Right ventricle myocardium superior (tissue), 1 donor: ENCODE measurements around the gene NUDC. TPM values are rescaled to one million over a fixed set of nuclear protein-coding genes. Genes with fewer than 3 reads are reported as not detected.
A peak's percentile ranks its signal among the peaks of the same experiment; 100 is the strongest.
"Not testable (repeated sequence)": the region's sequence is repeated elsewhere in the genome, so short reads cannot be mapped to it uniquely, and the experiment has no call there.

Source experiments
- ATAC-seq: fragments of 200-7000 bp; cut with Tn5 transposase; one replicate; pipeline ENCODE4 v1.9.1; 2020; ENCODE audit warnings: mild to moderate bottlenecking; ENCODE audit not compliant: poor library complexity
- DNase-seq: peaks from one replicate; pipeline ENCODE4 v3.0.0-alpha.2; 2020
- intact Hi-C: fragments of 100-400 bp; cut with DNase I; formaldehyde crosslinking; loops from one replicate; pipeline ENCODE4 v1.11.2; 2022
- total RNA-seq: library from RNA; stranded (reverse); fragmentation: NEBNext Ultra II Directional; extraction: Animal tissue kit (Norgen Biotek cat#: 25700); gene quantifications from one replicate; pipeline ENCODE4 v1.2.1, GENCODE V29; 2021
- donor health status: DM: no; HTN: yes; CAD: no; lungs with severe emphysema.

The NUDC gene
- total RNA-seq, 1 donor from 2014 or later = 78.1 TPM

DNA sequence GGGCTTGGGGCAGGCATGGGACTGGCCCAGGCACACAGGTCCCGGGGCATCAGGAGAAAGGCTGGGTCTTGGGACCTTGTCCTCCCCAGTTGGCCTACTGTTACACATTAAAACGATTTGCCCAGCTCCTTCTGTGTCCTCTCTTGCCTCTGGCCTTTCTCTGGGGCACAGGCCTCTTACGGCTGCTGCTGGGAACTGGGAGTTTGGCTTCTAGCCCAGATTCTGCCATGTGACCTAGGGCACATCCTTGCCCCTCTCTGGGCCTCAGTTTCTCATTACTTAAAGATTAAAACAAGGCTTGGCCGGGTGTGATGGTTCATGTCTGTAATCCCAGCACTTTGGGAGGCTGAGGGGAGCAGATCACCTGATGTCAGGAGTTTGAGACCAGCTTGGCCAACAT lies 24.7 kb downstream of the NUDC start:
- DNase-seq = no peak
- intact Hi-C loops = no loop called here
- peak; percentile 13 for ATAC-seq

DNA sequence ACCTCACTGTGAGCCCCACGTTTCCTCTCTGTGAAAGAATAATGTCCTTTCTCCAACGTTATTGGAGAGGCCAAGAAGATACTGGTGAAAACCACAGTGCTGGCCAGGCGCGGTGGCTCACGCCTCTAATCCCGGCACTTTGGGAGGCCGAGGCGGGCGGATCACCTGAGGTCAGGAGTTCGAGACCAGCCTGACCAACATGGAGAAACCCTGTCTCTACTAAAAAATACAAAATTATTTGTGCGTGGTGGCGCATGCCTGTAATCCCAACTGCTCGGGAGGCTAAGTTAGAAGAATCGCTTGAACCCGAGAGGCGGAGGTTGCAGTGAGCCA lies 27.1 kb downstream of the NUDC start:
- intact Hi-C loops, ATAC-seq, DNase-seq: not testable (repeated sequence)

DNA sequence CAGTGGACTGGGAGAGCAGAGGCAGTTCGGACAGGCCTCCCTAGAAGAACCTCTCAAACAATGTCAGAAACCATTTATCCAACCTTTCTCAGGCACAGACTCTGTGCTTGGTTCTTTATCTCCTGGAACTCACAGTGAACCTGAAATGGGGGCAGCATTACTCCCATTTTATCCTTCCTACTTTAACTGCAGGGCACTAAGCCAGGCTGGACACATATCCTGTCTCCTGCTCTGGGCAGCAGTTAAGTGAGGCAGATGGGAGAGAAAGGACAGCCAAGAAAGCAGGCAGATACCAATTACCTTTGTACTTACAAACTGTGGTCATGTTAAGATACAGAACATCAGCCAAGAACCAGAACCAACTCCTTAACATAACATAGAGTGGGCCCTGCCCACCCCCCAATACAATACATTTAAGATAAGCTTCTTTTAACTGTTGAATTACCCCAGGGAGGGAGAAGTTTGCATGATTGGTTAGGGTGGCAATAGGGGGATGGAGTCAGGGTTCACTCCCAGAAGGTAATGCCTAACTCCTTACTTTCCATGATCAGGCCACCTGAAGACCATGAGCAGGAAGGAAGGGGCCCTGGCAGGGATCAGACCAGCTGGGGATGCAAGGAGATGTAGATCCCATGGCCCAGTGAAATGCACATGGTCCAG lies 27.9 kb downstream of the NUDC start:
- intact Hi-C loops = no loop called here
- DNase-seq = no peak
- ATAC-seq = peak; percentile 68

DNA sequence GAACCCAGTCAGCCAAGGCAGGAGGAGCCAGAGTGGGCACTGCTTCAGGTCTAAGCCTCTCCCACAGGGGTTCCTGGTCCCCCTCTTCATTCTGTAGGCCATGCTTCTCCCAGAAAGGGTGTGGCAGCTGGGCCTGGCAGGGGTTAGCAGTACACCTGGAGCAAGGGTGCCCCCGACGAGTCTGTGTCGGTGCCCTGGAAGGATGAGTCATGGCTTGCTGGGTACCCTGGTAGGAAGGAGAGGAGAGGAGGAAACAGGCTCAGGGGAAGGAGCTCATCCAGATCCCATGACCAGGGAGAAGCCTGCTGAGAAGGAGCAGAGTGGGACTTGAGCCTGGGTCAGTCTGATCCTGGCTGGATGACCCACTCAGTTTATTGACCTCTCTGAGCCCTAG lies 28.4 kb downstream of the NUDC start:
- no peak for DNase-seq
- intact Hi-C loops = no loop called here
- ATAC-seq = peak; percentile 5

DNA sequence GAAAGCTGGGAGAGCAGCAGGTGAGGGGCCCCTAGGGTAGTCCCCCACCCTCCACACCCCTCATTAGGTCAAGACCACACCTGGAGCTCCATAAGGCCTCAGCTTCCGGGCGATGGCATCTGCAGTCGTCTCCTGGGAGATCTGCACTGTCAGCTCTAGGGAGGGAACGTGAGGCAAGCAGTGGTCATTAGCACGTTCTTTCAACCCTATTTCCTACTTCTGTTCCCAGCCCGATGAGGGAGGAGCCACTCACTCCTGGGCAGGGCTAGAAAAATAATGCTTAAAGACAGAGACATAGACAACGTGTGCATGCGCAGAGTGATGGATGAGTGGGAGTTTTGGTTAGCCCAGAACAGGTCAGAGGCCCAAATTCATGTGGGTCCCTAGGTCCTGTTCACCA lies 29.1 kb downstream of the NUDC start:
- ATAC-seq (no peak), DNase-seq (no peak)
- intact Hi-C loops = no loop called here

DNA sequence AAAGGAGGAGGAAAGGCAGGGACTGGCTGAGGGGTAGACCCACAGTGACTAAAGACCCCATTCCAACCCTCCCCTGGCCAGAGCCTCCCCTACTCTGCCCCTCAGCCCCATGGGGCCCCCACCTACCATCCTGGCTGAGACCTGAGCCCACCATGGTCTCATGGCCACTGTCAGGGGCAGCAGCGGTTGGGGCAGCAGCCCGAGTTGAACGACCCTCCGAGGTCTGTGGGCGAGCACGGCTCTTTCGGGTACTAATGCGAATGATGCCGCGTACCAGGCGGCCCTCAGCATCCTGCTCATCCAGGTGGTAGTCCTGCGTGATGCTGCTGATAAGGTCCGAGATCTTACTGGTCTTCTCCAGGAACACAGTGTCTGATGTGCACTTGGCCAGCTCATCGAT lies 29.7 kb downstream of the NUDC start:
- intact Hi-C loops = no loop called here
- DNase-seq (no peak), ATAC-seq (no peak)

DNA sequence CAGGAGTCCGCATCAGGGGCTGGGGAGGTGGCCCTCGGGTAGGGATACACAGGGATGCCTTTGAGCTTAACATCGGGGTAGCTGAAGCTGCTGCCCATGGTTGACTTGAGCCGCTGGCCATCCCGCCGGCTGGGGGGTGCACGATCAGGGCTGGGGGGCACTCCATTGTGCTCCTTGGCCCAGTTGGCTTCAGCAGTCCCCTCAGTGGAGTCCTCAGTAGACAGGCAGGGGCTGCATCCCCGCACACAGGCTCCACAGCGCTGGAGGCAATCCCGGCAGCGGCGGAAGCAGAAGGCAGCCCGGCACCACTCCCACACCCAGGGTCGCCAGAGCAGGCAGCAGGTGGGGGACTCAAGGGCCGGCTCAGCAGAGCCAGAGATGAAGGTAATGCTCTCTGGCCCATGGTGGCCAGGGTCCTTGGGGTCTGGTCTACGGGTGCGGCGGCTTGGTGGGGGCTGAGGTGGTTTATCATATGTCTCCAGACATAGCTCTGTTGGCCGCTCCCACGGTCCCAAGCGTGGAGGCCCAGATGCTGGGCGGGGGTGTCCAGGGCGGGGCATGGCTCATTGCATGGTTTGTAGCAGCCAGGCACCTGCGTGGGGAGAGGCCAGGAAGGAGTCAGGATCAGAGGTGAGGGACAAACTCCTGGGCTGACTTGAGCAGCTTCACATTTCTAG lies 30.4 kb downstream of the NUDC start:
- intact Hi-C loops = no loop called here
- DNase-seq (no peak), ATAC-seq (no peak)

DNA sequence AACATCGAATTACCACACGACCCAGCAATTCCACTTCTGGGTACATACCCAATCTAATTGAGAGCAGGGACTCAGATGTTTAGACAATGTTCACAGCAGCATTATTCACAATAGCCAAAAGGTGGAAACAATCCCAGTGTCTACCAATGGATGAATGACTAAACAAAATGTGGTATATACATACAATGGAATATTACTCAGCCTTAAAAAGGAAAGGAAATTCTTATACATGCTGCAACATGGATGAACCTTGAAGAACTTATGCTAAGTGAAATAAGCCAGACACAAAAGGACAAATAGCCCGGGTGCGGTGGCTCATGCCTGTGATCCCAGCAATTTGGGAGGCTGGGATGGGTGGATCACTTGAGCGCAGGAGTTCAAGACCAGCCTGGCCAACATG lies 31.8 kb downstream of the NUDC start:
- no peak for ATAC-seq
- intact Hi-C loops = no loop called here
- DNase-seq = no peak

DNA sequence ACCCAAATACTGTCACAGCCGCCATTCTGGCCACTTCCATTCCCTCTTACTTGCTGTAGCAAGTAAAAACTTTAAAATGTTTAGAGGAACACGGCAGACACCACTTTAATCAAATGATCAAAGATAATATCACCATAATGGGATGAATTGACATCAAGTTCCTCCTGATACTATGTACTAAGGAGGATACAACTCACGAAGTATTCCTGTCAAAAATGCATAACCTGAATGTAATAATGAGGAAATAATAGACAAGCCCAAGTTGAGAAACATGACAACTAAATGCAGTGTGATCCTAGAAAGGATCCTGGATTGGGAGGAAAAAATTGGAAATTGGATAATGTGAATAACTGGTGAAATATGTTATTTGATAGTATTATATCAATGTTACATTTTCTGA lies 34.8 kb downstream of the NUDC start:
- intact Hi-C loops = no loop called here
- no peak for DNase-seq
- ATAC-seq = no peak

DNA sequence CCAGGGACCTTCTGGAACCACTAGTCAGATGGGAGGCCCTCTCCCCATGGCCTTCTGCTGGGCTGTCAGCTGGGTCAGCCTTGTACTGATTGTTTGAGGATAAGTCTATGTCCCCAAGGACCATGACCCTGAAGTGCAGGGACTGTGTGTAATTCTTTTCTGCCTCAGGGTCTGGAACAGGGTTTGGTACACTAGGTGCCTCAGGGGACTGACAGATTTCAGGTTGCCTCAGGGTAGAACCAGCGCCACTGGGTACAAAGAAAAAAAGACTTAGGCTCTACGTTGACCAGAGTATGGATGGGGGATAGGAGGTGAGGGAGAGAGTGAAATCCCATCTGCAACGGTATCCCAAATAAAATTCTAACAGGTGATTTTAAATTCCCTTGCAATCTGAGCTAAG lies 35.8 kb downstream of the NUDC start:
- DNase-seq (no peak), ATAC-seq (no peak)
- intact Hi-C loops = no loop called here

DNA sequence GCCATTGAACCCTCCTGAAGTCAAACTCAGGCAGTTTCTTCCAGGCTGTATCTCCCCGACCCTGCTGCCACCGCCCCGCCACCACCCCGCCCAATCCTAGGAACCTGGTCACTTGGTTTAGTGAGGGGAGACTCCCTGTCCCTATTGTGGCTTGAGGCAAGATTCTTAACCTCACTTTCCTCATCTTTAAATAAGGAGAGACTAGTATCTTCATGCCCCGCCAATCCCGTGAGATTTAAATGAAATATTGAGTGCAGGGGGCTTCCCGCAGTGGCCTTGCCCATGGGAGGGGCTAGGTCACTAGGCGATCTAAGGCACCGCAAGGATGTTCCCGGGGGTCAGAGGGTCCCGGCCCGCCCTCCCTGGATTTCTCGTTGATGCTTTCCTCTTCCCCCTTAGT lies 37.7 kb downstream of the NUDC start:
- ATAC-seq (no peak), DNase-seq (no peak)
- intact Hi-C loops = no loop called here

DNA sequence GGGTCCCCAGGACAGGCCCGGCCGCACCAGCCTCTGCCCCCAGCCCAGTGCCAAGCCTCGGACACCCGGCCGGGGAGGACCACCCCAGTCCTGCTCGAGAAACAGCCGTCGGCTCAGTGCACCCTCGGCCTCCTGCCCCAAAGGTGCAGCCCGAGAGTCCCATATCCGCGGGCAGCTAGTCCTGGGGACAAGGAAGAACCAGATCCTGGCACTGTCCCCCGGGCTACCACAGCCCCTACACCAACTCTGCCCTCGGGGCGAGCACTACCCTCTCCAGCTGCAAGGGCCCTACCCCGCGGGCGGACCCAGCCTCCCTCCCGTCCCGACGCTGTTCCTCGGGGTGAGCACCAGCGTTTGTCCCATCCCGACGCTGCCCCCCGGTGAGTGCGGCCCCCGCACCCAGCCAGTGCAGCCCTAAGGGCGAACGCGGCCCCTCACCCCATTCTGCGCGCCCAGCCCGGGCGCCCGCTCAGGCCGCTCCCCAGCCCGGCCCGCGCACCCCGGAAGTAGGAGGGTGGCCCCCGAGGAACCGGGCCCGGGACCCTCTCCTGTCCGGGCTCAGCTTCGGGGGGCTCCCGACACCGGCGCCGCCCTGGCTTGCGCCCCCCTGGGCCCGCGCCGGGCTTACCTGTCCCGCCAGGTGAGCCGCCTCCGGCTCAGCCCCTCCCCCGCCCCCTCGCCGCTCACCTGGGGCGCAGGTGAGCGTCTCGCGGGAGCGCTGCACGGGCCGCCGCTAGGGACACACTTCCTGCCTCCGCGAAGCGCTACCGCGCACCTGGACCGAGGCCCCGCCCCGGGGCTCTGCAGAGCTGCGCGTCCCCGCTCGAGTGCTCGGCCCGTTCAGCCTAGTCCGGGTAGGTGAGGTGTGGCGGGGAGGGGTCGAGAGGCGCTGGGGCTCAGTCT lies 38.4 kb downstream of the NUDC start, which contains the start of gene KDF1:
Gene KDF1, minus strand, starts transcription at position 747 of the 903 bp plus-strand sequence. CDS start 8,088 bp downstream, outside the sequence.
- ATAC-seq (peak; percentile 61), DNase-seq (no peak)
- intact Hi-C loops = no loop called here

DNA sequence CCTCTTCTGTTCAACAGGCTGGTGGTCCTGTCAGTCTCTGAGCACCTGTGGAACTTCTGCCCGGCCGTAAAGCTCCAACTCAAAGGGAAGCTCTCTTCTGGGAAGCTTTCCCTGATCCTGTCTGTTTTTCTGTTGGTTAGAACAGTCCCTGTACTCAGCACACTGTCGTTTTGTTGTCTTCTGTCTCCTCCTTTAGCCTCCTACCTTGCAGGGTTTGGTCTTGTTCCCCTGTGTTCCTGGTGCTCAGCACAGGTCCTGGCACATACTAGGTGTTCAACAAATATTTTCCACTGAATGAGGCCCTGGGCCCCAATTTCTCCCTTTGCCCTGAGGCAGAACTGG lies 39.1 kb downstream of the NUDC start:
- ATAC-seq (no peak), DNase-seq (no peak)
- intact Hi-C loops = no loop called here

DNA sequence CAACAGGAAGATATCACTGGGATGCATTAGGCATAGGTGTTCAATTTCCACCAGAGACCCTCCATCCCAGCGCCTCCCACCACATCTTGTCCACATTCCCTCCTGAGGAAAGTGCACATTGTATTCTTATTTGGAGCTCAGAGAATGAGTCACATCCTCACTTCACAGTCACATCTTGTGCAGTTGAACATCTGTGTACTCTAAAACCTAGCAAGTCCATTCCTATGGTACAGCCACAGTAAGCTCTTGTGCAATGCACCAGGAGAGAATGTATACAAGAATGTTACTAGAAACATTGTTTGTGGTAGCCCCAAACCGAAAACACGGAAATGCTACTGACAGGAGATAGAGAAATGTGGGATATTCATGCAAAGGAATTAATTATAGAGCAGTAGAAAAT lies 40.3 kb downstream of the NUDC start:
- intact Hi-C loops = no loop called here

DNA sequence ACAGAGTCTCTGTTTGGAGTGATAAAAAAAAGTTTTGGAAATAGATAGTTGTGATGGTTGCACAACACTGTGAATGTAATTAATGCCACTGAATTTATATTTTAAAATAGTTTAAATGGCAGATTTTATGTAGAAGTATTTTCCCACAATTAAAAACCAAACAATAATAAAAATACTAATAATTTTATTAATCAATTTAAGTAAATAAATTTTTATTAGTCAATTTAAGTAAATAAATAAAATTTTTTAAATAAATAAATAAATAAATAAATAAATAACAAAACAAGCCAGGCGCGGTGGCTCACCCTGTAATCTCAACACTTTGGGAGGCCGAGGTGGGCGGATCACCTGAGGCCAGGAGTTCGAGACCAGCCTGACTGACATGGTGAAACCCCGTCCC lies 43.7 kb downstream of the NUDC start:
- no peak for ATAC-seq
- intact Hi-C loops = no loop called here
- no peak for DNase-seq

More for the DNA sequence above, 40.3 kb downstream of the NUDC start:
- DNase-seq = no peak
- ATAC-seq = no peak

DNA sequence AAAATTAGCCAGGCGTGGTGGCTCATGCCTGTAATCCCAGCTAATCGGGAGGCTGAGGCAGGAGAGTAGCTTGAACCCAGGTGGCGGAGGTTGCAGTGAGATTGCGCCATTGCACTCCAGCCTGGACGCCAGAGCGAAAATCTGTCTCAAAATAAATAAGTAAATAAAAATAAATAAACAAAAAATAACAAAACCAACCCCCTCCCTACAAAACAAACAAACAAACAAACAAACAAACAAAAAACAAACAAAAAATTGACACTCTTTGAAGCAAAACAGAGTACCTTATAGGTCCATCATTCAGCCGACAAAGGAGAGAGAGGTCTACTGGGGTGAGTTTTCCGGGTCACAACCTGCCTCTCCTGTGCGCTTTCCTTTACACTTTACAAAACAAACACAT lies 44.1 kb downstream of the NUDC start:
- DNase-seq (no peak), ATAC-seq (no peak)
- intact Hi-C loops = no loop called here

DNA sequence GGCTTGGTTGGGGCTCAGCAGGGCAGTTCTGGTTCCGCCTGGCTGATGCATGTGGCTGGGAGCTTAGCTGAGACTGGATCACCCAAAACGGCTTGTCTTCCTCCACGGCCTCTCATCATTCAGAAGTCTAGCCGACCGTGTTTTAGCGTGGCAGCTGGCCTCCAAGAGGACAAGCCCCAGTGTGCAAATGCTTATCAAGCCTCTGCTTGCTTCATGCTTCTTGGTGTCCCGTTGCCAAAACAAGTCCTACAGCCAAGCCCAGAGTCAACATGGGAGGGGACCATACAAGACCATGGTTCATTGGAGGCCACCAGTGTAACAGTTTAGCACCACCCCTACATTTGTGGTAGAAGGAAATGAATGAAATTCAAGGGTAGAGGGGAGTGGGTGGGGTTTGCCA lies 49.3 kb downstream of the NUDC start:
- ATAC-seq (no peak), DNase-seq (no peak)
- intact Hi-C loops = no loop called here

DNA sequence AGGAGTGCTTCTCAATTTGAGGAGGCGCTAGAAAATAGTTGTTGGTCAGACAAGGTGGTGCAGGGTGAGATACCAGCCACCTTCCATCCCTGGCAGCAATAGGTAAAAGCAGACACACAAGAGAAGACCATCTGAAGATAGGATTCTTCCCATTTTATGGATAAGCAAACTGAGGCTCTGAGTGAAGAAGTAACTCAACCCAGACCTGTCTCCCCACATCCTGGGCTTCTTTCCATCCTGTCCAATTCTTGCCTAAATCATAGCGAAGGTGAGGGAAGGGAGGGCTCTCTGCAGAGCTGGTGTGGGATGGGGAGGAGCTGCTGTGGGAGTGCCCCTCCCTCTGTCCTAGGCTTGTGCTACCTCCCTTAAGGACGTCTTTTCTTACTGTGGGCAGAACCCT lies 50.0 kb downstream of the NUDC start:
- DNase-seq = no peak
- ATAC-seq = no peak
- intact Hi-C loops = no loop called here

DNA sequence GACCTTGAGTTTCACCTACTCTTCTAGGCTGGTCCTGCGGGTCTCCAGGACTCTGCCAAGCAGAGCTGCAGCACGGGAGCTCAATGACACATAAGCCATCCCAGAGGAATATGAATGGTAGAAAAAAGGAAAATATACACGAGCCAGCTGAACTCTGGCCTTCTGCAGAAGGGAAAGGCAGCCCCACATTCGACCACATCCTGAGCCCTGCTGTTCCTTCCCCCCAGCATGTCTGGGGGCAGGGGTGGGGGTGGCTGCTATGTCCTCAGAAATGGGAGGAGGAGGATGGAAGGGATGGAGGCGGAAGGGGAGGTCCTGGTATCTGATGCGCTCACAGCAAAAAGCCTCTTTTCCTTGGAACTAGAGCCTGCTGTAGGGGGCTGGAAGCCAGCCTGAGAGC lies 50.8 kb downstream of the NUDC start:
- intact Hi-C loops = no loop called here
- DNase-seq (no peak), ATAC-seq (no peak)

DNA sequence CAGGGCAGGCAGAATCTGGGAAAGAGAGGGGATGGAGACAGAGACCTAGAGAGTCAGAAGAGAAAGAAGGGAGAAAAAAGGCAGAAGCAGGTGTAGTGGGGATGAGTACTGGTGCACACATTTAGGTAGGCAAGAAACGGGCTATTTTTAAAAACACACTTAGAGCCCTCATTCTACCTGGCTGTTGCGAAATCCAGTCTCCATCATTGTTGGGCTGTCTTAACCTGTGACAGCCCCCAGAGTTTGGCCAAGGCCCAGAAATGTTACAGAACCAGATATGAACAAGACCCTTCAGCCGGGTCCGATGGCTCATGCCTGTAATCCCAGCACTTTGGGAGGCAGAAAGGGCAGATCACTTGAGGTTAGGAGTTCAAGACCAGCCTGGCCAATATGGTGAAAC lies 51.3 kb downstream of the NUDC start:
- intact Hi-C loops = no loop called here
- DNase-seq = no peak
- no peak for ATAC-seq
